Measurements from ENCODE around the gene SNAPC4.
A peak's percentile ranks its signal among the peaks of the same experiment; 100 is the strongest.

The SNAPC4 gene

GRCh38 chr9:136370687-136371532 lies 29.1 kb downstream of the SNAPC4 start:
- DNase-seq: no peak

DNA sequence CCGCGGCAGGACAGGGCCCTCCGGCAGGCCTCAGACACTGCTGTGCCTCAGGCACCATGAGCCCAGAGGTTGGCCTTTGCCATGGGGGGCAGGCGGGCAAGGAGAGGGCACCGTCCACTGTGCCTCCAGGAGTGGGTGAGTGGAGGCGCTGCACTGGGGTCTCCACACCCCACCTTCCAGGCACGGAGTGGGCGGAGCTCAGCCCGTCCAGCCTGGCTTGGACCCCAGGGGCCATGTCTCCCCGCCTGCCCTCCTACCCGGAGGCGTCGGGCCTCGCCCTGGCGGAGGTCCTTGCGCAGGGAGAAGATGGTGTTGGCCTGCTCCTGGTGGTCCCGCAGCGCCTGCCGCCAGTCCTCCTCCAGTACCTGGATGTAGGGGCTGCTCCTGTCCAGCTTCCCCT lies 29.9 kb downstream of the SNAPC4 start:
- no peak for DNase-seq

DNA sequence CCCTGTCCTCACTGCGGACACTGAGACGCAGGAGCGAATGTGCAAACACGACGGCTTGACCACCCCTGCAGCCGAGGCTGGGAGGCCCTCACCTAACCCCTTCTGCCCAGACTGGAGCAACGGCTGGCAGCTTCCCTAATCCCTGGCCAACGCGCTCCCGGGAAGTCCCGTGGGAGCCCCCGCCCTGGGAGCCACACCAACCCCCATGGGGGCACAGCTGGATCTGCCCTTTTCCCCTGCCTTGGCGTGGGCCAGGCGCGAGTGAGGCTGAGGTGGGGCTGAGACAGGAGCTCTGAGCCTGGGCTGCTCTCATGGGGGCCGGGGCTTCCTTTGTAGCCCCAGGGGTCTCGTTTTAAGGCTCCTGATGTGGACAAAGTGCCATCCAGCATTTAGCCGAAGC lies 31.8 kb downstream of the SNAPC4 start:
- no peak for DNase-seq

DNA sequence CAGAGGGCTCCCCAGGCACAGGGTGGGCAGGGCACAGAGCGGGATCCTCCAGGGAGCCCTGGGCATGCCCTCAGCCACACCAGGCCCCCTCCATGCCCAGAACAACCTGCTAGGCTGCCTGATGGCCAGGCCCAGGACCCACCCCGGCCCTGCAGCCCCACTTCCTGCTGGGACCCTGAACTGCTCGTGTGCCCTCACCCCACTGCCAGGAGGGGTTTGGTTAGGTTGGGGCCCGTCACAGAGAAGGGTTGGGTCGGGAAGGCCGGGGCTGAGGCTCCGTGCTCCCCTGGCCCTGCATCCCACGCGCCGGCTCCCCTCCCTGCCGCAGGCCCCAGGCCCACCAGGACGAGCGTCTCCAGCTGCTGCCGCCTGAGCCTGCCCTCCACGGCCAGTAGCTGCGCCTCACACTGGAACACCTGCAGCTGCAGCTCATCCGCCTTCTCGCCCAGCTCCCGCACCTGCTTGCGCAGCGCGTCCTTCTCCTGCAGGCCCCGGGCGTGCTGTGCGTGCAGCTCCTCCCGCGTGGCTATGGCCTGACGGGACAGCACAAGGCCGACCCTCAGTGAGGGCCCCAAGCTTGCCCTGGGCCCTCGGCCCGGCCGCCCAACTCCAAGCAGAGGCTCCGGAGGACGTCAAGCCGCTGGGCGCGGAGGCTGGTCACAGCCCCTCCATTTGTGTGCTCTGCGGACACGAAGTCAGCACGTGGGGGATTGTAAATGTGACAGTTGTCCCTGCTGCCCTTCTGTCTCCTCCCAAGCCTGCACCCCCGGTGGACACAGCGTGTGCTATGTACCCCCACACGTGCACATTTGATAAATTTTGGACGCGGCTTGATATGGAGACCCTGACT lies 32.4 kb downstream of the SNAPC4 start:
- no peak for DNase-seq

GRCh38 chr9:136366826-136367225 lies 33.1 kb downstream of the SNAPC4 start:
- no peak for DNase-seq

GRCh38 chr9:136365775-136366222 lies 34.2 kb downstream of the SNAPC4 start:
- no peak for DNase-seq

DNA sequence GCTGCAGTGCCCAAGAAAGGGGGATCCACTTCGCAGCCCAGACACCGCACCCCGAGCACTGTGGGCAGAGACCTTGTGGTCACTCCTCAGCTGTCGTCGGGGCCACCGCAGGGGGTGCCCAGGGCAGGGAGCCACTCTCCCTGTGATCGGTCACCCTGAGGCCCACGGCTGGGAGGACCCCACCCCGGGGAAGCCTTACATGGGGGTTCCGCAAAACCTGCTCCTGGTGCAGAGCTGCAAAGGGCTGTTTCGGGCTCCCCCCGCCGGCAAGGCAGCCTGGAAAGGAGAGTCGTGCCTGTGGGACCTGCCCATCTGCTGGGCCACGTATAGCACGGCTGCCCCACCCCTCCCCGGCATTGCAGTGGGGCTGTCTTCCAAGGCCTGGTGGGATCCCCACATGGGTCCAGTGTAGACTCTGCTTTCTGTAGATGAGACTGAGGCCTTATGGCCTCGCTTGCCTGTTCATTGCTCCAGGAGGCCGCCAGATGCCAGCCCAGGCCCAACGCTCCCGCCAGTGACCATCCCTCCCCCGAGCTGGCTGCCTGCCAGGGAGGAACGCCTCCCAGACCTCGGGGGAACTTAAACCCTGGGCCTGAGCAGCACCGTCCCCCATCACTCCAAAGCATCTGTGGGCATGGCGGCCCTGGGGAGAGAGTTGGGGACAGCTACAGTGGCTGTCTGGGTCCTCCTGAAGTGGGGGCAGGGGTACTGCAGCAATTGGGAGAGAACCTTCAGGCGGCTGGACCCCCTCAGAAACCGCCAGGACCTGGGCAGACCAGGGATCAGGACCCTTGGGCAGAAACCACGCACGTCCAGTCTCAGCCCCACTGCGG lies 34.8 kb downstream of the SNAPC4 start:
- DNase-seq: no peak

DNA sequence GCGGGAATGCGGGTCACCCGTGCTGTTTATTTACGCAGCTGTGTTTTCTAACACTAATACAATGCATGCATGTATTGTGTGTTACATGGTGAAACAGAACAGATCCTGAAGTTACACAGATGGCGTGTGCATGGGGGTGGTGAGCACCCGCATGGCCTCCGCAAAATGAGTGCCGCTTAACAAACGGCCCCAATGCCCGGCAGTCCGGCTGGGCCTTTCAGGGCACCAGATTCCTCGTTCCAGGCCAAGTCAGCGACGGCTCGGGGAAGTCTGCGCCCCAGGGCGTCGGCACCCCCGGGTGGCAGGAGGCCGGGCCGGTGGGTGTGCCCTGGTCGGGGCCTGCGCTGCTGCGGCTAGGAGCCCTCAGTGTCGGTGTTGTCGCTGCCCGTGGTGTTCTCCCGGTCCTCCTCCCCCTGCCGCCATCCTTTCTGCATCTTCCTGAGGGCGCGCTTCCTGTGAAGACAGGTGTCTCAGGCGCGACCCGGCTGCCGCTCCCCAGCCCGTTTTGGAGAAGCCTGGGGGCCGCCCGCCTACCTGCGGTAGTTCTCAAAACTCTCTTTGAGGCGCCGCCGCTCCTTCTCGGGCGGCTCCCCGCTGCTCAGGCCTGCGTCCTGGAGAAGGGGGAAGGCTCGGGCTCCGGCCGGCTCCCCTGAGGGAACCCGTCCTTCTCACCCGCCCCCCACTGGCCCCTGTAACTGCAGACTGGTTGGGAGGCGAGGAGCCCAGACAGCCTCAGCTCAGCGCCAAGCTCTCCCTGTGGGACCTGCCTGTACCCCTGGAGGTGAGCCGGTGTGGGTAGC lies 35.8 kb downstream of the SNAPC4 start:
- DNase-seq: no peak

DNA sequence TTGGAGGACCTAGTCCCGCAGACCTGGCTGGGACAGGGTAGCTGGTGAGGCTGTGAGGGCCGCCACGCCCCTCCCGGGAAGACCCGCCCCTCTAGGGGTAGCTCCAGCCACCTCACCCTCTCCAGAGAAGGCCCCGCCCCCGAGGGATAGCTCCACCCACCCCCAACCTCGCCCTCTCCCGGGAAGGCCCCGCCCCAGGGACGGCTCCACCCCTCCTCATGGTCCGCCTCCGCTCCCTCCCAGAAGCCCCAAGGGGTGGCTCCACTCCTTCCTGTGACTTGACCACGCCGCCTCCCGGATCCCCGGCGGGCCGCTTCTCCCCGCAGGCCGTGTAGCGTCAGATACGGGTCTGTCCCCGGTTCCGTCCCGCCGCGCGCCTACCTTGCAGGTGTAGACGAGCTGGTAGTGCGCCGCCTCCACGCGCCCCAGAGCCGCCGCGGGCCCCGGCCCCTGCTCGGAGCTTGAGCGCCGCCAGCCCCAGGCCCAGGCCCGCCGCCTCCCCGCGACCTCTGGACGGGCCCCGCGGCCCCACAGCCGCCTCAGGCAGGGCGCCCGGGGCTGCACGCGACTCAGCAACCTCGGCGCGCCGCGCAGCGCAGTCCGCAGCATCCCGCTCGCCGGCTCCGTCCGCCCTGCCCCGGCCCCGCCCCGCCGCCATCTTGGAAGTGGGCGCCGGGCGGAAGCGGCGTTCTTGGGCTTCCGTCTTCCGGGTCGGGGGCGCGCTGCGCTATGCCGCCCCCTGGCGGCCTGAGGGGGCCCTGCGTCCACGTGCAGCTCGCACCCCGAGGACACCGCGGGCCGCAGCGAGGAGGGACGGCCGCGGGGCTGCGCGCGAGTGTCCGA lies 36.6 kb downstream of the SNAPC4 start, which contains the start of gene DNLZ:
Gene DNLZ (minus strand): TSS at position 639 of the 843 bp plus-strand sequence. CDS start 30 bp downstream, at position 609.
- peak; percentile 90 for DNase-seq

DNA sequence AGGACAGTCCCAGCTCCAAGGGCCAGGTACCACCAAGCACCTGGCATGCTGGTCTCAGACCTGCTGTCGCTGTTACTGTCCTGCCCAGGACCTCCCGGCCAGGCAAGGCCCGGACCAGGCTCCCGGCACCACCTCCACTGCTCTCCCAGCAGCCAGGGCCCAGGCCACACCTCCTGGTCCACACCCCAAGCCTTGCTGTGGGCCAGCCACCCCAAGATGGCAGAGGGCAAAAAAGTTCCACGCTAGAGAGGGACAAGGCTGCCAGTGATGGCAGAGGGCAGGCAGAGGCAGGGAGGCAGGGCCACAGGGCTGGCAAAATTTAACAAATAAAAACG lies 37.6 kb downstream of the SNAPC4 start:
- no peak for DNase-seq

DNA sequence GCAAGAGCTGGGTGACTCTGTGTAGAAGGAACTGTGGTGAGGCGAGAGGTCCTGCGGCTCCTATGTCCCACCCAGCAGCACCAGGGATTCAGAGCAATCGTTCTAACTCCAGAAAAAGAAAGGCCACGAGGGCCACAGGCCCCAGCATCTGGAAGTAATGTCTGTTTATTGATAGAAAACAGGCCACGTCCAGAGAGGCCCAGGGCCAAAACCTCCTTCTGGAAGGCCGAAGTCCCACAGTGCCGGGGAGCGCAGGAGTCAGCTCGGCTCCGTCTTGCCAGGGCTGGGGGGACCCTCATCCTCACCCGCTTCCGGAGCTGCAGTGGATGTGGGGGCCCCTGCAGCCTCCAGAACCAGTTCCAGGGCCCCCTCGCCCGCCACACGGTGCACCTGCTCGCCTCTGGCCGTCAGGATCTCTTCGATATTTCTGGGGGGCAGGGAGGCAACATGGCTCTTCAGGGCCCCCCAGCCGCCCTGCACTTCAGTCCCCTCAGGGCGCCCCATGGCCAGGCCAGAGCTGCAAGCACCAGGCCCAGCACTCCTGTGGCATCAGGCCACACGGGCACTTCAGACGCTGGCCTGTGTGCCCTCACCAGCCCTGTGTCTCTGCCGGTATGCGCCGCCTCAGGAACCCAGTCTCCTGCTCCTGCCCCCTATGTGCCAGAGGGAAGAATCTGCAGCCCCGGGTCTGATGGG lies 38.1 kb downstream of the SNAPC4 start:
- DNase-seq: no peak

- no peak for DNase-seq
These were observed 38.8 kb downstream of the SNAPC4 start for GRCh38 chr9:136361047-136361753.

DNA sequence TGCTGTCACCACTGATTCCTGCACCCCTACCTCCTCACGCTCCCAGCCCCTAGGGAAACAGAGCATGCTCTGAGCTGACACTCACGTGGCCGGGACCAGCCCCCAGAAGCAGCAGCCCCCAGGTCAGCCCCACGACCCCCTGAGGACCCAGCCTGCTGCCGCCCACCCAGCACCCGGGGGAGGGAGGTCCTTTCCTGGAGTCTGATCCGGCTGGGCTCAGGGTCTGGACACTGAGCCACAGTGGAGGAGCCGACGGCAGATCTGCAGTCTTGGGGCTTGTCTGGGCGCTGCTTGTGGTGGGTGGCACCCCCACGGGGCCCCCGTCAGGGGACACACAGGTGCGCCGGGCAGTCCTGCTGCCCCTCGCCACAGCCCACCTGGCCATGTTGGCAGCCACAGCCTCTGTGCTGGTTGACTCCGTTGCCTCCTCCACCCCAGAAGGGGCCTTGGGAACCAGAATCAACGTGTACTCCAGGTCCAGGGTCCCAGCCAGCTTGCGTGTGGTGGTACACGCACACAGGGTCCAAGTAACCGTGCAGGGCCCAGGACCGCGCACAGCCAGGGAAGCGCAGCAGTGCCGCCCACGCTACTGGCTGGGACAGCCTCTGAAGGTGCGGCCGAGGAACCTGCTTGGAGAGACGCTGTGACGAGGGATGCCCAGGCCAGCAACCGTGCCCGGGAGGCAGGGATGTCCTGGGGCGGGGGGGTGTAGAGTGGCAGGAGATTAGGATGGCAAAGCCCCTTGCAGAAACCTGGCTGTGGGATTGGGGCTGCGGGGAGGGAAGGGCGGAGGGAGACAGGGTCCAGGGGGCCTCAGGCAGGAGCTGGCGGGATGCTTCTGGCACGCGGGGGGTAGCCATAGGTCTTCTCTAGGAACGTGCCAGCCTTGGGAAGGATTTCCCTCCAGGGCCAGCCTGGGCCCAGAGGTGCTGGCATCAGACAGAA lies 39.9 kb downstream of the SNAPC4 start:
- no peak for DNase-seq

GRCh38 chr9:136358888-136359287 lies 41.1 kb downstream of the SNAPC4 start:
- no peak for DNase-seq

- DNase-seq: no peak
These were observed 42.0 kb downstream of the SNAPC4 start for GRCh38 chr9:136358016-136358415.

GRCh38 chr9:136357202-136357725 lies 42.7 kb downstream of the SNAPC4 start:
- DNase-seq: no peak

DNA sequence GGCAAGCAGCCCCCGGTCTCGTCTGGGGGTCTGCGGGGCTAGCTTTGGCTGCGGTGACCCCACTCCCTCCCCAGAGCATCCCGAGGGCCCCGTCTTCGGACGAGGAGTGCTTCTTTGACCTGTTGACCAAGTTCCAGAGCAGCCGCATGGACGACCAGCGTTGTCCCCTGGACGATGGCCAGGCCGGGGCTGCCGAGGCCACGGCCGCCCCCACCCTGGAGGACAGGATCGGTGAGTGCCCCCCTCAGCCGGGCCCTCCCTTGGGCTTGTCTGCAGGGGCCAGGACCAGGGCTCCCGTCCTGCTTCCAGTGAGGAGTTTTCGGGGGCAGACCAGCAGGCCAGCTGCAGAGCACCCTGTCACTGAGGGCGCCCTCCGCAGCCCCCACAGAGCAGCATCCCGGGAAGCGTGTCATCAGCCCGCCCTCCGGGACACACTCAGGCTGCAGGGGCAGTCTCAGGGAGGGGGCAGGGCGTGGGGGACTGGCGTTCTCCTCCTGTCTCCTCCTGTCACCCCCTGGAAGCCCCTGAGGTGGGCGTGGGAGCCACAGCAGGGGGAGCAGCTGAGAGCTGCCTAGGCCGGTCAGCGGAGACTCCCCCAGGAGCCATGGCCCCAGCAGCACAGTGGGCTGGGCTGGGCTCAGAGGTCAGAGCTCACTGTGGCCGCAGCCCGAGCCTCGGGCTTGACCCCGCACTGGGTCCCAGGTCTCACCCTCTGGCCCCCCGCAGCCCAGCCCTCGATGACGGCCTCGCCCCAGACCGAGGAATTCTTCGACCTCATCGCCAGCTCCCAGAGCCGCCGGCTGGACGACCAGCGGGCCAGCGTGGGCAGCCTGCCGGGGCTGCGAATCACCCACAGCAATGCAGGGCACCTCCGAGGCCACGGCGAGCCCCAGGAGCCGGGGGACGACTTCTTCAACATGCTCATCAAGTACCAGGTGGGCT lies 44.1 kb downstream of the SNAPC4 start:
- no peak for DNase-seq
